Type B pancreatic cell (in vitro differentiated cells): ENCODE data around the gene USP15. TPM values are rescaled to one million over a fixed set of nuclear protein-coding genes. Genes with fewer than 3 reads are reported as not detected.

Source experiments
- DNase-seq: peaks from one replicate; pipeline ENCODE4 v3.0.0; 2021; ENCODE audit warnings: mixed read lengths; ENCODE audit not compliant: unreplicated experiment; ENCODE audit errors: extremely low spot score
- H3K27ac Mint-ChIP-seq: 2 replicates; pipeline ENCODE4 v1.8.0; 2021; ENCODE audit warnings: mild to moderate bottlenecking, mixed read lengths
- H3K27me3 Mint-ChIP-seq: 2 replicates; pipeline ENCODE4 v1.8.0; 2021; ENCODE audit warnings: mixed read lengths
- H3K36me3 Mint-ChIP-seq: 2 replicates; pipeline ENCODE4 v1.8.0; 2021; ENCODE audit warnings: mixed read lengths
- H3K4me1 Mint-ChIP-seq: one replicate; pipeline ENCODE4 v1.8.0; 2021; ENCODE audit warnings: mixed read lengths; ENCODE audit not compliant: unreplicated experiment
- H3K4me3 Mint-ChIP-seq: 2 replicates; pipeline ENCODE4 v1.8.0; 2021; ENCODE audit warnings: mild to moderate bottlenecking, mixed read lengths
- H3K9me3 Mint-ChIP-seq: 2 replicates; pipeline ENCODE4 v1.8.0; 2021; ENCODE audit warnings: mixed read lengths
- CTCF ChIP-seq: fragments of 200-600 bp; sonication (generic); conservative IDR thresholded peaks from 2 replicates; pipeline ENCODE4 v1.5.0; 2021; ENCODE audit warnings: antibody characterized with exemption, mild to moderate bottlenecking
- total RNA-seq: library from RNA; stranded (reverse); gene quantifications from 2 replicates; pipeline ENCODE4 v1.2.1, GENCODE V29; 2021; ENCODE audit warnings: low replicate concordance

Gene USP15
- total RNA-seq, 1 donor from 2014 or later, result 47.5 TPM

- no peaks in the 10 kb centered on the region for H3K27me3 Mint-ChIP-seq
- TF ChIP-seq CTCF, result no peak
- DNase-seq, result no peak
- no peak overlapping the region for H3K27ac Mint-ChIP-seq
- no peaks in the 10 kb centered on the region for H3K36me3 Mint-ChIP-seq
- H3K4me1 Mint-ChIP-seq, result no peaks in the 10 kb centered on the region
- peaks cover 5% of the 10 kb centered on the region for H3K9me3 Mint-ChIP-seq
- H3K4me3 Mint-ChIP-seq, result no peak overlapping the region
Measured at GRCh38 chr12:62232143-62232729, 28.0 kb upstream of the USP15 start.

- Mint-ChIP-seq H3K27ac (no peak overlapping the region), H3K4me3 (no peak overlapping the region), H3K4me1 (no peaks in the 10 kb centered on the region), H3K36me3 (no peaks in the 10 kb centered on the region), H3K27me3 (no peaks in the 10 kb centered on the region), H3K9me3 (peaks cover 5% of the 10 kb centered on the region)
- DNase-seq, result no peak
- TF ChIP-seq CTCF, result no peak
Measured at GRCh38 chr12:62233805-62234204, 26.4 kb upstream of the USP15 start.

GRCh38 chr12:62239571-62239970, 20.6 kb upstream of the USP15 start:
- H3K4me3 Mint-ChIP-seq, result no peak overlapping the region
- H3K27ac Mint-ChIP-seq, result no peak overlapping the region
- H3K27me3 Mint-ChIP-seq, result no peaks in the 10 kb centered on the region
- H3K4me1 Mint-ChIP-seq, result no peaks in the 10 kb centered on the region
- H3K9me3 Mint-ChIP-seq, result peaks cover 5% of the 10 kb centered on the region
- DNase-seq, result no peak
- H3K36me3 Mint-ChIP-seq, result no peaks in the 10 kb centered on the region
- no peak for TF ChIP-seq CTCF

- Mint-ChIP-seq H3K27me3 (no peaks in the 10 kb centered on the region), H3K4me1 (peaks cover 3% of the 10 kb centered on the region), H3K9me3 (no peaks in the 10 kb centered on the region), H3K27ac (peak overlapping the region; percentile 5), H3K36me3 (no peaks in the 10 kb centered on the region), H3K4me3 (no peak overlapping the region)
- DNase-seq, result no peak
- no peak for TF ChIP-seq CTCF
Measured at GRCh38 chr12:62247281-62248045, 12.7 kb upstream of the USP15 start.

GRCh38 chr12:62248873-62249272, 11.3 kb upstream of the USP15 start:
- TF ChIP-seq CTCF, result no peak
- Mint-ChIP-seq H3K27ac (no peak overlapping the region), H3K27me3 (no peaks in the 10 kb centered on the region), H3K4me3 (no peak overlapping the region), H3K4me1 (peaks cover 3% of the 10 kb centered on the region), H3K36me3 (no peaks in the 10 kb centered on the region), H3K9me3 (no peaks in the 10 kb centered on the region)
- no peak for DNase-seq
